Fibroblast of skin of scalp (primary cell): Measurements from ENCODE around the gene ADGRG7.
A peak's percentile ranks its signal among the peaks of the same experiment; 100 is the strongest.

ENCODE experiments used
- DNase-seq: peaks from one replicate; pipeline ENCODE4 v3.0.0-alpha.2; 2013

ADGRG7 gene

GRCh38 chr3:100702082-100702979 lies 92.9 kb downstream of the ADGRG7 start:
- DNase-seq: no peak

- no peak for DNase-seq
Measured at GRCh38 chr3:100702980-100703345, 93.6 kb downstream of the ADGRG7 start.

GRCh38 chr3:100703865-100704264 lies 94.5 kb downstream of the ADGRG7 start:
- DNase-seq: no peak

GRCh38 chr3:100706365-100706764 lies 97.0 kb downstream of the ADGRG7 start:
- DNase-seq: peak; percentile 8

- DNase-seq: no peak
Measured at GRCh38 chr3:100708644-100708988, 99.2 kb downstream of the ADGRG7 start.

- DNase-seq: peak; percentile 100
Measured at GRCh38 chr3:100708989-100709841, 99.8 kb downstream of the ADGRG7 start, which contains the start of gene TFG. TFG (plus strand) TSS chr3:100709494; CDS start chr3:100713686, 4,192 bp downstream.

GRCh38 chr3:100709842-100710260 lies 100.5 kb downstream of the ADGRG7 start:
- DNase-seq: peak; percentile 27

- DNase-seq: peak; percentile 72
Measured at GRCh38 chr3:100710261-100710968, 101.0 kb downstream of the ADGRG7 start.

GRCh38 chr3:100715176-100715575 lies 105.8 kb downstream of the ADGRG7 start:
- no peak for DNase-seq

GRCh38 chr3:100717063-100717462 lies 107.7 kb downstream of the ADGRG7 start:
- no peak for DNase-seq

- no peak for DNase-seq
Measured at GRCh38 chr3:100717637-100718487, 108.5 kb downstream of the ADGRG7 start.

GRCh38 chr3:100719136-100719535 lies 109.7 kb downstream of the ADGRG7 start:
- DNase-seq: peak; percentile 4

GRCh38 chr3:100720426-100720825 lies 111.0 kb downstream of the ADGRG7 start:
- no peak for DNase-seq

GRCh38 chr3:100725935-100726513 lies 116.6 kb downstream of the ADGRG7 start:
- no peak for DNase-seq

GRCh38 chr3:100726706-100727105 lies 117.3 kb downstream of the ADGRG7 start:
- no peak for DNase-seq

- no peak for DNase-seq
Measured at GRCh38 chr3:100730524-100730923, 121.1 kb downstream of the ADGRG7 start.

GRCh38 chr3:100732435-100732834 lies 123.0 kb downstream of the ADGRG7 start:
- no peak for DNase-seq

- DNase-seq: peak; percentile 26
Measured at GRCh38 chr3:100737334-100737733, 127.9 kb downstream of the ADGRG7 start.

- no peak for DNase-seq
Measured at GRCh38 chr3:100740207-100740606, 130.8 kb downstream of the ADGRG7 start.

- no peak for DNase-seq
Measured at GRCh38 chr3:100743535-100743934, 134.1 kb downstream of the ADGRG7 start.

- no peak for DNase-seq
Measured at GRCh38 chr3:100744671-100745070, 135.3 kb downstream of the ADGRG7 start.
